OCI-LY1 (cell line): ENCODE results near the gene SYCE1.
"Not testable (repeated sequence)": the region's sequence is repeated elsewhere in the genome, so short reads cannot be mapped to it uniquely, and the experiment has no call there.

Experiments
- H2AFZ ChIP-seq: fragments of 200-600 bp; sonication (generic), shearing (Covaris generic); 2 replicates; pipeline ENCODE4 v1.6.0; 2014; ENCODE audit warnings: antibody characterized with exemption, mild to moderate bottlenecking, low read length
- H3F3A ChIP-seq: fragments of 200-600 bp; sonication (generic), shearing (Covaris generic); 2 replicates; pipeline ENCODE4 v1.6.0; 2014; ENCODE audit warnings: mild to moderate bottlenecking, antibody characterized with exemption, low read length, moderate library complexity; ENCODE audit not compliant: insufficient read depth
- H3K27ac ChIP-seq: fragments of 200-600 bp; sonication (generic); 2 replicates; pipeline ENCODE4 v1.5.1; 2014; ENCODE audit warnings: low read length, mixed run types, mild to moderate bottlenecking, low read depth; ENCODE audit not compliant: poor library complexity, severe bottlenecking
- H3K27me3 ChIP-seq: fragments of 200-600 bp; sonication (generic); 2 replicates; pipeline ENCODE4 v1.6.0; 2014; ENCODE audit warnings: antibody characterized with exemption, mild to moderate bottlenecking, low read length, moderate library complexity; ENCODE audit not compliant: insufficient read depth
- H3K36me3 ChIP-seq: fragments of 200-600 bp; sonication (generic); 2 replicates; pipeline ENCODE4 v1.6.1; 2014; ENCODE audit warnings: mild to moderate bottlenecking, antibody characterized with exemption, low read length, moderate library complexity, mixed read lengths; ENCODE audit not compliant: insufficient read depth
- H3K4me1 ChIP-seq: fragments of 200-600 bp; sonication (generic); 2 replicates; pipeline ENCODE4 v1.5.1; 2014; ENCODE audit warnings: mild to moderate bottlenecking, low read length, moderate library complexity; ENCODE audit not compliant: insufficient read depth, severe bottlenecking
- H3K4me2 ChIP-seq: fragments of 200-600 bp; sonication (generic), shearing (Covaris generic); 2 replicates; pipeline ENCODE4 v1.6.1; 2014; ENCODE audit warnings: low read length
- H3K4me3 ChIP-seq: fragments of 200-600 bp; sonication (generic); 2 replicates; pipeline ENCODE4 v1.5.1; 2014; ENCODE audit warnings: low read length, low read depth, mild to moderate bottlenecking, mixed read lengths; ENCODE audit not compliant: poor library complexity, severe bottlenecking
- H3K79me2 ChIP-seq: fragments of 200-600 bp; shearing (Covaris generic); 2 replicates; pipeline ENCODE4 v1.6.1; 2016; ENCODE audit warnings: mixed run types, low read length, mixed read lengths; ENCODE audit not compliant: insufficient read depth
- H3K9ac ChIP-seq: fragments of 200-600 bp; sonication (generic), shearing (Covaris generic); 2 replicates; pipeline ENCODE4 v1.6.1; 2014; ENCODE audit warnings: mild to moderate bottlenecking, low read length, mixed read lengths
- H3K9me2 ChIP-seq: fragments of 200-600 bp; sonication (generic), shearing (Covaris generic); 2 replicates; pipeline ENCODE4 v1.6.1; 2014; ENCODE audit warnings: low read depth, mild to moderate bottlenecking, low read length, mixed read lengths
- H3K9me3 ChIP-seq: fragments of 200-600 bp; shearing (Covaris generic); 2 replicates; pipeline ENCODE4 v1.6.1; 2014; ENCODE audit warnings: low read length, mixed read lengths
- H4K20me1 ChIP-seq: fragments of 200-600 bp; sonication (generic), shearing (Covaris generic); 2 replicates; pipeline ENCODE4 v1.6.0; 2016; ENCODE audit warnings: mild to moderate bottlenecking, low read length; ENCODE audit not compliant: insufficient read depth
- CTCF ChIP-seq: fragments of 200-600 bp; sonication (generic), shearing (Covaris generic); IDR thresholded peaks from 2 replicates; pipeline ENCODE4 v1.5.1; 2017; ENCODE audit warnings: mild to moderate bottlenecking, antibody characterized with exemption, low read length, moderate library complexity, mixed read lengths
- EZH2 ChIP-seq: fragments of 200-600 bp; sonication (generic), shearing (Covaris generic); IDR thresholded peaks from 2 replicates; pipeline ENCODE4 v1.8.0; 2017; ENCODE audit warnings: borderline replicate concordance, mixed run types, mild to moderate bottlenecking, antibody characterized with exemption, low read length, moderate library complexity, mixed read lengths

Gene SYCE1

GRCh38 chr10:133544506-133544905 is 20.9 kb downstream of the SYCE1 start:
- H3K4me2 ChIP-seq = no peak overlapping the region
- H2AFZ ChIP-seq = no peak overlapping the region
- no peaks in the 10 kb centered on the region for H3F3A ChIP-seq
- H3K27ac ChIP-seq = no peak overlapping the region
- H3K9me3 ChIP-seq = no peaks in the 10 kb centered on the region
- H3K9me2 ChIP-seq = no peaks in the 10 kb centered on the region
- H3K36me3 ChIP-seq = no peaks in the 10 kb centered on the region
- H3K4me3 ChIP-seq = no peak overlapping the region
- no peaks in the 10 kb centered on the region for H4K20me1 ChIP-seq
- no peak for TF ChIP-seq CTCF
- TF ChIP-seq EZH2 = no peak
- H3K9ac ChIP-seq = no peak overlapping the region
- H3K79me2 ChIP-seq = no peaks in the 10 kb centered on the region
- H3K4me1 ChIP-seq = no peaks in the 10 kb centered on the region
- no peaks in the 10 kb centered on the region for H3K27me3 ChIP-seq

GRCh38 chr10:133541441-133541975 is 23.9 kb downstream of the SYCE1 start:
- not testable (repeated sequence) for H2AFZ ChIP-seq, H3K9me2 ChIP-seq, H4K20me1 ChIP-seq, H3K36me3 ChIP-seq, H3K27me3 ChIP-seq, H3K4me3 ChIP-seq, H3K9me3 ChIP-seq, H3K4me1 ChIP-seq, H3K4me2 ChIP-seq, H3F3A ChIP-seq, H3K9ac ChIP-seq, H3K27ac ChIP-seq, H3K79me2 ChIP-seq

- Histone ChIP-seq H2AFZ (no peak overlapping the region), H3K4me2 (no peak overlapping the region), H3F3A (no peaks in the 10 kb centered on the region), H3K9ac (no peak overlapping the region), H3K4me3 (no peak overlapping the region), H3K4me1 (no peaks in the 10 kb centered on the region), H3K9me2 (no peaks in the 10 kb centered on the region), H4K20me1 (no peaks in the 10 kb centered on the region), H3K27ac (no peak overlapping the region), H3K79me2 (no peaks in the 10 kb centered on the region), H3K27me3 (no peaks in the 10 kb centered on the region), H3K9me3 (no peaks in the 10 kb centered on the region), H3K36me3 (no peaks in the 10 kb centered on the region)
- no peak for TF ChIP-seq EZH2
- no peak for TF ChIP-seq CTCF
Measured at GRCh38 chr10:133537546-133538545, 27.5 kb downstream of the SYCE1 start.

- no peak overlapping the region for H3K27ac ChIP-seq
- H4K20me1 ChIP-seq = no peaks in the 10 kb centered on the region
- H2AFZ ChIP-seq = no peak overlapping the region
- H3K9ac ChIP-seq = no peak overlapping the region
- TF ChIP-seq CTCF = no peak
- H3F3A ChIP-seq = no peaks in the 10 kb centered on the region
- no peak overlapping the region for H3K4me2 ChIP-seq
- H3K9me2 ChIP-seq = no peaks in the 10 kb centered on the region
- H3K9me3 ChIP-seq = no peaks in the 10 kb centered on the region
- no peak overlapping the region for H3K4me3 ChIP-seq
- H3K4me1 ChIP-seq = no peaks in the 10 kb centered on the region
- no peaks in the 10 kb centered on the region for H3K36me3 ChIP-seq
- no peaks in the 10 kb centered on the region for H3K27me3 ChIP-seq
- no peaks in the 10 kb centered on the region for H3K79me2 ChIP-seq
Measured at GRCh38 chr10:133536198-133536597, 29.2 kb downstream of the SYCE1 start.
